Right lobe of liver (tissue), 6 donors: ENCODE results near the gene VAC14. TPM values are rescaled to one million over a fixed set of nuclear protein-coding genes. Genes with fewer than 3 reads are reported as not detected.

Experiments used
- ATAC-seq, 4 donors: fragments of 200-7000 bp; cut with Tn5 transposase; one replicate each; pipeline ENCODE4 v1.9.1; 2020; ENCODE audit warnings: mild to moderate bottlenecking in 4 of 4, moderate library complexity in 4 of 4
- DNase-seq, 3 donors: peaks; one replicate each; pipeline ENCODE4 v3.0.0-alpha.2; 2020
- H3K27ac ChIP-seq, 3 donors: fragments of 200-600 bp; one replicate each; pipeline ENCODE4 v1.8.0; 2022
- H3K27me3 ChIP-seq, 2 donors: fragments of 200-600 bp; one replicate each; pipeline ENCODE4 v1.8.0; 2022
- H3K36me3 ChIP-seq, 4 donors: fragments of 200-600 bp; sonication (generic) in 1 of 4; one replicate each; pipeline versions ENCODE4 v1.5.1 to v1.8.0; 2017 to 2022; ENCODE audit warnings: control low read depth in 1 of 4
- H3K4me1 ChIP-seq, 4 donors: fragments of 200-600 bp; sonication (generic) in 1 of 4; one replicate each; pipeline versions ENCODE4 v1.5.1 to v1.8.0; 2017 to 2022; ENCODE audit warnings: control low read depth in 1 of 4
- H3K4me3 ChIP-seq, 3 donors: fragments of 200-600 bp; one replicate each; pipeline ENCODE4 v1.8.0; 2022
- H3K9me3 ChIP-seq, 4 donors: fragments of 200-600 bp; sonication (generic) in 1 of 4; one replicate each; pipeline versions ENCODE4 v1.5.1 to v1.8.0; 2017 to 2022; ENCODE audit warnings: control low read depth in 1 of 4
- POLR2A ChIP-seq: fragments of 450-650 bp; IDR thresholded peaks from one replicate; pipeline ENCODE4 v1.6.1; 2017; ENCODE audit warnings: antibody characterized with exemption, mild to moderate bottlenecking
- WGBS: methylation state at CpG from one replicate; pipeline ENCODE4 v1.1.6; 2018; ENCODE audit warnings: low coverage, low lambda C conversion rate; ENCODE audit not compliant: insufficient coverage; ENCODE audit errors: missing lambda C conversion rate; 5-methylcytosine and 5-hydroxymethylcytosine counted together
- intact Hi-C, 2 donors: fragments of 100-400 bp; cut with DNase I; formaldehyde crosslinking; loops; one replicate each; pipeline versions ENCODE4 v1.11.2 to v1.14.1; 2022
- total RNA-seq, 6 experiments: library from RNA; depleted of rRNA in 2 of 6; stranded (reverse); fragments of >200 nt in 2 of 6; fragmentation: NEBNext Ultra II Directional in 3 of 6; extraction: Animal tissue kit (Norgen Biotek cat#: 25700) in 3 of 6; gene quantifications; one replicate each; pipeline versions ENCODE4 v1.1.0 to v1.2.4, GENCODE V29; 2016 to 2023
- TF ChIP-seq, protein P1 (sequence below), 4 donors: fragments of 200-600 bp in 3 of 4; fragments of 450-650 bp in 1 of 4; IDR thresholded peaks; one replicate each; pipeline versions ENCODE4 v1.5.1 to v1.8.0; 2016 to 2022; ENCODE audit warnings: antibody characterized with exemption in 4 of 4, mild to moderate bottlenecking in 2 of 4
- donor health status: DM: no; HTN: yes; CAD: no.
- donor health status: DM: no; HTN: no; CAD: no.
- donor health status: DM: no; HTN: no; CAD: no.
- donor health status: DM: no; HTN: yes; CAD: no.
- donor health status: DM: no; HTN: yes; CAD: no.

VAC14 gene
- total RNA-seq, 6 experiments from 2014 or later = 14.3 to 40.2 (median 23.4) TPM

DNA sequence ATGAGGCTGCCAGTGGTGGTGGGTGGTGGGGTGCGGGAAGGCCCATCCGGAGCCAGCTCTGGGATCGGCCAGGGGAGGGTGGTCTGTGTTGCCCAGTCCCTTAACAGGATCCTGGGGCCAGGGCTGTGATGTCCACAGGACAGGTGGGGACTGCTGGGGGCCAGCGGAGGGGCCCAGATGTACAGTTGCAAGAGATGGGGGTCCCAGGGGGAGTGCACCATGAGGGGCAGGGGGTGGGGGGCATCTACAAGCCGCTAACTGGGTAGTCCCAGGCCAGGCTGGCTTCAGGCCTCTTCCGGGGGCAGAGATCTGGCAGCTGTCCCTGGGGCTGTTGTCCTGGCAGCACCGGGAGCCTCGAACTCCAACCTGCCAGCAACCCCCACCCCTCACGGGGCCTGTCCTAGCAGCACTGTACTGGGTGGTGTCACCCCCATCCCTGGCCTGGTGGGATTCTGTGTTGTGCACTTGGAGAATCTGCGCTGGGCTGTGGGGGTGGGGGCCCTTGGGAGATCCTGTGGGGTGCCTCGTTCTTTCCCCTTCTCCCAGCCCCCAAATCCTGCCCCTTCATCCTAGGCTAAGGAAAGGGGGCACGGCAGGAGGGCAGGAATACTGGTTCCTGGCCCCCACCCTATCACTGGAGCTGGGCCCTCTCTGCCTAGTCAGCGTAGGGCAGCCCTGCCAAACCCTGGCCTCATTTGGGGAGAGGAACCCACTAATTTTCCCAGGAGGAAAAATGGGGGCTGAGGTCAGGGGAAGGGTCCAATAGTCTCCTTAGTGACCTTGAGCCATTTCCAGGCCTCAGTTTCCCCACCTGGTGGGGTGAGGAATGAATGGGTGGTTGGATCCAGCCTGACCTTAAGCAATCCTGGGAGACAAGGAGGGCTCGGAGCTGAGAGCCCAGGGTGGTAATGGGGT lies 116.6 kb downstream of the VAC14 start:
- intact Hi-C loops = loop anchor here (5.0 to 10.0 kb wide), 3 partner anchors 50 to 83 kb away; no protein-coding TSS in a partner anchor
- 3% methylated on average over 5 of the region's 14 CpGs for WGBS
- DNase-seq = peak; percentile 74 to 86 (median 77)

GRCh38 chr16:70683146-70683944 lies 117.6 kb downstream of the VAC14 start:
- Histone ChIP-seq H3K27ac (peak overlapping the region; percentile 77 to 88 (median 83)), H3K4me1 (peaks cover 0 to 40% (median 13%) of the 10 kb centered on the region in 4 donors), H3K9me3 (no peaks in the 10 kb centered on the region), H3K36me3 (peaks cover 0 to 20% (median 7%) of the 10 kb centered on the region in 4 donors), H3K27me3 (no peaks in the 10 kb centered on the region), H3K4me3 (peak overlapping the region; percentile 68 to 83 (median 71))
- peak; percentile 35 to 70 (median 57) for DNase-seq
- WGBS = 40% methylated on average over 2 of the region's 13 CpGs
- ATAC-seq = peak; percentile 4 to 46 (median 6)
- intact Hi-C loops = loop anchor here (5.0 to 10.0 kb wide), 3 partner anchors 51 to 84 kb away; no protein-coding TSS in a partner anchor
- TF ChIP-seq POLR2A = no peak
- TF ChIP-seq, protein P1, sequence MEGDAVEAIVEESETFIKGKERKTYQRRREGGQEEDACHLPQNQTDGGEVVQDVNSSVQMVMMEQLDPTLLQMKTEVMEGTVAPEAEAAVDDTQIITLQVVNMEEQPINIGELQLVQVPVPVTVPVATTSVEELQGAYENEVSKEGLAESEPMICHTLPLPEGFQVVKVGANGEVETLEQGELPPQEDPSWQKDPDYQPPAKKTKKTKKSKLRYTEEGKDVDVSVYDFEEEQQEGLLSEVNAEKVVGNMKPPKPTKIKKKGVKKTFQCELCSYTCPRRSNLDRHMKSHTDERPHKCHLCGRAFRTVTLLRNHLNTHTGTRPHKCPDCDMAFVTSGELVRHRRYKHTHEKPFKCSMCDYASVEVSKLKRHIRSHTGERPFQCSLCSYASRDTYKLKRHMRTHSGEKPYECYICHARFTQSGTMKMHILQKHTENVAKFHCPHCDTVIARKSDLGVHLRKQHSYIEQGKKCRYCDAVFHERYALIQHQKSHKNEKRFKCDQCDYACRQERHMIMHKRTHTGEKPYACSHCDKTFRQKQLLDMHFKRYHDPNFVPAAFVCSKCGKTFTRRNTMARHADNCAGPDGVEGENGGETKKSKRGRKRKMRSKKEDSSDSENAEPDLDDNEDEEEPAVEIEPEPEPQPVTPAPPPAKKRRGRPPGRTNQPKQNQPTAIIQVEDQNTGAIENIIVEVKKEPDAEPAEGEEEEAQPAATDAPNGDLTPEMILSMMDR (IDR thresholded peaks at IDR 0.05) = no peak

More for the DNA sequence above, 116.6 kb downstream of the VAC14 start:
- ATAC-seq = peak; percentile 16 to 56 (median 36)
- H3K27me3 ChIP-seq = no peaks in the 10 kb centered on the region
- H3K9me3 ChIP-seq = no peaks in the 10 kb centered on the region
- peaks cover 0 to 40% (median 13%) of the 10 kb centered on the region in 4 donors for H3K4me1 ChIP-seq
- peak overlapping the region; percentile 68 to 83 (median 71) for H3K4me3 ChIP-seq
- peaks cover 0 to 11% (median 2%) of the 10 kb centered on the region in 4 donors for H3K36me3 ChIP-seq
- TF ChIP-seq, protein P1 (IDR thresholded peaks at IDR 0.05) = no peak
- TF ChIP-seq POLR2A = peak; percentile 51
- H3K27ac ChIP-seq = peak overlapping the region; percentile 77 to 88 (median 83)

DNA sequence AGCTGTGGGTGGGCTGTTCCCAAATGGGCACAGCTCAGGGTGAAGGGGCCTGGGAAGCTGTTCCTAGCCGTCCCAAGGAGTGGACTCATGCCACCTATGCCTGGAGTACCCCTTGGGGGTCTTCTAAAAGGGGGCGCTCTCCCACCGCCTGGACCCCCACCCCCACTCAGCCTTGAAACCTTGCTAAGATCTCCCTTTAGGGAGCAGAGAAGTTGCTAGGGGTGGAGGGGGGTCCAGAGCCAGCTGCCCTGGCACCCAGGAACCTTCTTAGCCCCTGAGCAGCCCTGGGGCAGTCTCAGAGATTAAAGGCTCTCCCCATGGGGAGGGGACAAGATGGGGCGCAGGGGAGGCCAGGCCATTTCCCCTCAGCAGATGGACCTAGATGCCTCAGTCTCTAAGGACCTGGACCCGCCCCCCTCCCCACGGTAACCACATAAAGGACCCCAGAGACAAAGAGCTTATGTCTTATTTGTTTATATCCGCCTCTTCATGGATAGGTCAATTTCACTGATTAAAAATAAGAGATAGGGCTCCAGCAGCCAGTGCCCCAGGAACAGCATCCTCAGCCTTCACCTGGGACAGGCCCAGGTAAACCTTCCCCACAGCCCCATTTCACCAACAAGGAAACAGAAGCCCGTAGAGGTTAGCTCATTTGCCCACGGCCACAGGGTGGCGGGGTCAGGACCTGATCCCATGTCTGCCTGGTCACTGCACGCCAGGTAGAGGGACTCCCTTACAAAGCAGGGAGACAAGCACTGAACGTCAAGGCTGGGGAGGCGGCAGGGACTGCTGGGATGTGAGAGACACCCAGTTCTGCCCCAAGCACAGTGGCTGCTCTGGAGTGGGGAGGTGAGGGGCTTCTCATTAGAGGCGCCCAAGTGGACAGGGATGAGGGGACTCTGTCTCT lies 118.5 kb downstream of the VAC14 start:
- peak; percentile 74 to 77 (median 76) for DNase-seq
- no peaks in the 10 kb centered on the region for H3K9me3 ChIP-seq
- peak overlapping the region; percentile 77 to 88 (median 83) for H3K27ac ChIP-seq
- TF ChIP-seq, protein P1 (IDR thresholded peaks at IDR 0.05) = peak; percentile 17 to 36 (median 24)
- peak; percentile 37 for TF ChIP-seq POLR2A
- ATAC-seq = peak; percentile 41 to 55 (median 52)
- intact Hi-C loops = loop anchor here (5.0 to 10.0 kb wide), 3 partner anchors 52 to 85 kb away; no protein-coding TSS in a partner anchor
- H3K4me1 ChIP-seq = peaks cover 0 to 40% (median 13%) of the 10 kb centered on the region in 4 donors
- WGBS = 17% methylated on average over 7 of the region's 14 CpGs
- H3K27me3 ChIP-seq = no peaks in the 10 kb centered on the region
- H3K36me3 ChIP-seq = peaks cover 0 to 27% (median 13%) of the 10 kb centered on the region in 4 donors
- peak overlapping the region in 2 of 3 donors; percentile 71 to 83 for H3K4me3 ChIP-seq
